Stomach (tissue), 9 donors: ENCODE measurements around the gene BACE1-AS. TPM values are rescaled to one million over a fixed set of nuclear protein-coding genes. Genes with fewer than 3 reads are reported as not detected.
A peak's percentile ranks its signal among the peaks of the same experiment; 100 is the strongest.

Experiments used
- DNase-seq, 2 donors: peaks; one replicate each; pipeline versions ENCODE4 v3.0.0 to v3.0.0-alpha.2; 2013 to 2019
- H3K27ac ChIP-seq, 5 donors: fragments of 200-600 bp in 4 of 5; sonication (generic) in 4 of 5; one replicate each; pipeline ENCODE4 v1.5.1; 2013 to 2019; ENCODE audit warnings: mild to moderate bottlenecking in 1 of 5, moderate library complexity in 1 of 5
- H3K27me3 ChIP-seq, 3 donors: fragments of 200-600 bp; sonication (generic); one replicate each; pipeline ENCODE4 v1.5.1; 2017 to 2019; ENCODE audit warnings: mixed run types in 1 of 3
- H3K36me3 ChIP-seq, 4 donors: fragments of 200-600 bp; sonication (generic); 1 replicate in 3 of 4; 2 replicates in 1 of 4; pipeline ENCODE4 v1.5.1; 2016 to 2019
- H3K4me1 ChIP-seq, 4 donors: fragments of 200-600 bp; sonication (generic); one replicate each; pipeline ENCODE4 v1.5.1; 2016 to 2019
- H3K4me3 ChIP-seq, 4 donors: fragments of 200-600 bp; sonication (generic) in 3 of 4; one replicate each; pipeline ENCODE4 v1.5.1; 2016 to 2019; ENCODE audit warnings: mild to moderate bottlenecking in 1 of 4
- H3K9me3 ChIP-seq, 4 donors: fragments of 200-600 bp; sonication (generic); one replicate each; pipeline ENCODE4 v1.5.1; 2016 to 2019
- EP300 ChIP-seq: sonication (generic); formaldehyde crosslinking; IDR thresholded peaks from one replicate; pipeline ENCODE4 v1.6.1; 2017; ENCODE audit warnings: antibody characterized with exemption
- POLR2A ChIP-seq, 4 donors: fragments of 450-650 bp; IDR thresholded peaks; one replicate each; pipeline ENCODE4 v1.6.1; 2016; ENCODE audit warnings: antibody characterized with exemption in 4 of 4, control low read depth in 2 of 4, mild to moderate bottlenecking in 1 of 4, moderate library complexity in 1 of 4
- POLR2AphosphoS5 ChIP-seq, 3 donors: sonication (generic); formaldehyde crosslinking; IDR thresholded peaks; one replicate each; pipeline ENCODE4 v1.6.1; 2016; ENCODE audit warnings: antibody characterized with exemption in 3 of 3
- WGBS, 5 donors: extraction: QIAGEN DNeasy Blood & Tissue Kit in 3 of 5; methylation state at CpG; one replicate each; pipeline versions ENCODE4 v1.1.5 to v1.1.7; 2013 to 2018; 5-methylcytosine and 5-hydroxymethylcytosine counted together
- intact Hi-C: fragments of 100-400 bp; cut with DNase I; formaldehyde crosslinking; loops from one replicate; pipeline ENCODE4 v1.15.1; 2023; ENCODE audit warnings: low total_unique reads
- polyA plus RNA-seq, 3 donors: library from polyadenylated mRNA; stranded (reverse); fragments of 200-250 nt; gene quantifications; one replicate each; pipeline ENCODE4 v1.2.3, GENCODE V29; 2013
- total RNA-seq, 5 donors: library from RNA; depleted of rRNA; stranded (reverse); fragments of >200 nt; gene quantifications; one replicate each; pipeline versions ENCODE4 v1.1.0 to v1.2.3, GENCODE V29; 2014 to 2016
- TF ChIP-seq, protein P1 (sequence below), 7 experiments: fragments of 450-650 bp in 4 of 7; fragments of 200-600 bp in 3 of 7; sonication (generic) in 3 of 7; IDR thresholded peaks; one replicate each; pipeline ENCODE4 v1.5.1; 2016 to 2019; ENCODE audit warnings: antibody characterized with exemption in 7 of 7, control low read depth in 2 of 7, mild to moderate bottlenecking in 1 of 7
- donor health status: healthy with polysubstance abuse.
- donor health status: Bipolar disorder and iron deficiency.
- donor health status: healthy.

BACE1-AS gene
- total and polyA plus RNA-seq, 8 donors = 1.5 to 8.0 (median 4.8) TPM

DNA sequence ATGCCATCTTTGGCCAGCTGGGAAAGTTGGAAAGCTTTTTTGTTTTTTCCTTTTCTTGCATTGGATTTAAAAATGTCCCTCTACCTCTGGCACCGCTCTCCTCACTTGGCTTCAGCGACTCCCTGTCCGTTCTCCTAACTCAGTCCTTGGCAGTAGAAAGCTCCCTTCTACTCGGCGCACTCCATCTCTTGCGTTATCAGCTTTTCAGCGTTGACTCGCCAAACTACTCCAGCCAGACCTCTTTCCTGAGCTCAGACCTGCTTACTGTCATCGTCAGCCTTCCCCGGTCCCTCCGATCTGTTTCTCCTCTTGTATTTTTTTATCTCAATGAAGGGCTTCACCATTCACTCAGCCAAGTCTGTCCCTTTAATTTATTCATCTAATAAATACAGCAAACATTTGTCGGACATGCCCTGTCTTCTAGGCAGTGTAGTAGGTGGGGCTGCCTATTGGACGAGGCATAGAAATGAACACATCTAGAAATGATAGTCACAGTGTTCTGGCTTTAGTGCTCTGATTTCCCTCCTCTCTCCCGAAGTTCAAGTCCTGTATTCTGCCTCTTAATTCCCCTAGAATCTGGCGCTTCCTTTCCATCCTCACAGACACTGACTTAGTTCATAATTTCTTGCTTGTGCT, 37.3 kb downstream of the BACE1-AS start:
- Histone ChIP-seq H3K4me1 (peaks cover 11 to 25% (median 19%) of the 10 kb centered on the region in 4 donors), H3K27me3 (no peaks in the 10 kb centered on the region), H3K9me3 (no peaks in the 10 kb centered on the region), H3K36me3 (no peaks in the 10 kb centered on the region), H3K27ac (peak overlapping the region; percentile 89 to 96 (median 93)), H3K4me3 (peak overlapping the region; percentile 77 to 83 (median 80))
- no peak for TF ChIP-seq POLR2A (IDR thresholded peaks at IDR 0.05)
- TF ChIP-seq EP300 = no peak
- no peak for TF ChIP-seq POLR2AphosphoS5 (IDR thresholded peaks at IDR 0.05)
- TF ChIP-seq, protein P1, sequence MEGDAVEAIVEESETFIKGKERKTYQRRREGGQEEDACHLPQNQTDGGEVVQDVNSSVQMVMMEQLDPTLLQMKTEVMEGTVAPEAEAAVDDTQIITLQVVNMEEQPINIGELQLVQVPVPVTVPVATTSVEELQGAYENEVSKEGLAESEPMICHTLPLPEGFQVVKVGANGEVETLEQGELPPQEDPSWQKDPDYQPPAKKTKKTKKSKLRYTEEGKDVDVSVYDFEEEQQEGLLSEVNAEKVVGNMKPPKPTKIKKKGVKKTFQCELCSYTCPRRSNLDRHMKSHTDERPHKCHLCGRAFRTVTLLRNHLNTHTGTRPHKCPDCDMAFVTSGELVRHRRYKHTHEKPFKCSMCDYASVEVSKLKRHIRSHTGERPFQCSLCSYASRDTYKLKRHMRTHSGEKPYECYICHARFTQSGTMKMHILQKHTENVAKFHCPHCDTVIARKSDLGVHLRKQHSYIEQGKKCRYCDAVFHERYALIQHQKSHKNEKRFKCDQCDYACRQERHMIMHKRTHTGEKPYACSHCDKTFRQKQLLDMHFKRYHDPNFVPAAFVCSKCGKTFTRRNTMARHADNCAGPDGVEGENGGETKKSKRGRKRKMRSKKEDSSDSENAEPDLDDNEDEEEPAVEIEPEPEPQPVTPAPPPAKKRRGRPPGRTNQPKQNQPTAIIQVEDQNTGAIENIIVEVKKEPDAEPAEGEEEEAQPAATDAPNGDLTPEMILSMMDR (IDR thresholded peaks at IDR 0.05) = no peak
- intact Hi-C loops = no loop called here
- DNase-seq = peak; percentile 31 to 75
- 5 to 9% (median 7%) methylated on average over 15 of the region's 15 CpGs for WGBS, 5 donors

DNA sequence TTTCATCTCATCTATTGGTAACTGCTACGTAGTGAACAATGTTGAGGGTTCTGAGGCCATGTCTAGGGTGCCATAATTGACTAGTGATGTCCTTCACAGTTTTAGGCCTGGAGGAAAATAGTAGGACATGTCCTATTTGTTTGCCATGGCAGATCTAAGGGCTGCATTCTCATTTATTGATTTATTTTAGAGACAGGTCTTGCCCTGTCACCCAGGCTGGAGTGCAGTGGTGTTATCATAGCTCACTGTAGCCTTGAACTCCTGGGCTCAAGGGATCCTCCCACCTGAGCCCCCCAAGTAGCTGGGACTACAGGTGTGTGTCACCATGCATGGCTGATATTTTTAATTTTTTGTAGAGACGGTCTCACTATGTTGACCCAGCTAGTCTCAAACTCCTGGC, 41.7 kb downstream of the BACE1-AS start:
- Histone ChIP-seq H3K36me3 (peaks cover 0 to 29% (median 18%) of the 10 kb centered on the region in 4 donors), H3K9me3 (no peaks in the 10 kb centered on the region), H3K27ac (no peak overlapping the region), H3K27me3 (no peaks in the 10 kb centered on the region), H3K4me1 (peaks cover 11 to 25% (median 19%) of the 10 kb centered on the region in 4 donors), H3K4me3 (no peak overlapping the region)
- no peak for TF ChIP-seq POLR2AphosphoS5 (IDR thresholded peaks at IDR 0.05)
- TF ChIP-seq EP300 = no peak
- TF ChIP-seq, protein P1 (IDR thresholded peaks at IDR 0.05) = no peak
- TF ChIP-seq POLR2A (IDR thresholded peaks at IDR 0.05) = no peak
- intact Hi-C loops = no loop called here
- no peak for DNase-seq
- WGBS, 5 donors = 45 to 76% (median 50%) methylated on average over 2 of the region's 2 CpGs

DNA sequence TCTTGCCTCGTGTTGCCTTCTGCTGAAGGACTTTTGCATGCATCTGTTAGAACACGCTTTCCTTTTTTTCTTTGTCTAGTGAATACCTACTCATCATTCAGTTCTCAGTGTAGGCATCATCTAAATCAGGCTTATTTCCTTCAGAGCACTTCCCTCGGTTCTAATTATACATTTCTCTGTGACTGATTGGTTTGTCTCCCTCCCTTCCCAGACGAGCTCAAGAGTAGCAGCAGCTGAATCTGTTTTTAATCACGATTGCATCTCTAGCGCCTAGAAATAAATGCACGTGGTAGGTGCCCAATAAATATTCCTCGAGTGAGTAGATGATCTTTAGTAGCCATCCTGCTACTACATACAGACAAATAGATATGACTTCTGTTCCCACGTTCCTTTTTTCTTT, 42.8 kb downstream of the BACE1-AS start:
- intact Hi-C loops = no loop called here
- Histone ChIP-seq H3K4me3 (no peak overlapping the region), H3K27me3 (no peaks in the 10 kb centered on the region), H3K36me3 (peaks cover 2 to 40% (median 29%) of the 10 kb centered on the region in 4 donors), H3K4me1 (peaks cover 7 to 21% (median 13%) of the 10 kb centered on the region in 4 donors), H3K9me3 (no peaks in the 10 kb centered on the region), H3K27ac (no peak overlapping the region)
- DNase-seq = no peak
- 83 to 91% (median 87%) methylated on average over 9 of the region's 9 CpGs for WGBS, 5 donors
- TF ChIP-seq POLR2A (IDR thresholded peaks at IDR 0.05) = no peak
- TF ChIP-seq EP300 = no peak
- TF ChIP-seq POLR2AphosphoS5 (IDR thresholded peaks at IDR 0.05) = no peak
- TF ChIP-seq, protein P1 (IDR thresholded peaks at IDR 0.05) = no peak

DNA sequence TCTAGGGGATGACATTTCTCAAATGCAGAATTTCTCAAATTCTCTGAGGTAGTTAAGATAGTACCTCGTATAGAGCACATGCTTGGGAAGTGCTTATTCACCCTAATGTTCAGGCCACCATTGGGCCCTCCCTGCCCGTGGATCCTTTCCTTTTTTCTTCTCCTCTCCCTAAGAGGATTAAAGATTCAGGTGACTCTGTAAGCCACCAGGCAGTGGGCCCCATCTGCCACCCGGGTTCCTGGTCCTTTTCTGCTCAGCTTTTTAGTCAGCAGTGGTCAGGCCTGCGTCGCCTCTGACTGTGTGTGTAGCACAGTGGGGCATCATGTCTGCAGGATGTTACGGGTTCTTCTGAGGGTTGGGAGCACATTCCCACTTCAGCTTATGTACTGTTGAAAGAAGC, 43.8 kb downstream of the BACE1-AS start:
- DNase-seq = no peak
- WGBS, 5 donors = 85 to 91% (median 88%) methylated on average over 6 of the region's 6 CpGs
- H3K27ac ChIP-seq = no peak overlapping the region
- no peak overlapping the region for H3K4me3 ChIP-seq
- H3K9me3 ChIP-seq = no peaks in the 10 kb centered on the region
- H3K27me3 ChIP-seq = no peaks in the 10 kb centered on the region
- peaks cover 2 to 49% (median 37%) of the 10 kb centered on the region in 4 donors for H3K36me3 ChIP-seq
- no peak for TF ChIP-seq POLR2AphosphoS5 (IDR thresholded peaks at IDR 0.05)
- TF ChIP-seq POLR2A (IDR thresholded peaks at IDR 0.05) = no peak
- no peak for TF ChIP-seq EP300
- TF ChIP-seq, protein P1 (IDR thresholded peaks at IDR 0.05) = no peak
- intact Hi-C loops = no loop called here
- H3K4me1 ChIP-seq = peaks cover 0 to 12% (median 5%) of the 10 kb centered on the region in 4 donors
